B cell (primary cell): ENCODE measurements around the gene PLEKHH3. TPM values are rescaled to one million over a fixed set of nuclear protein-coding genes. Genes with fewer than 3 reads are reported as not detected.

Source experiments
- ATAC-seq: fragments of 200-7000 bp; cut with Tn5 transposase; one replicate; pipeline ENCODE4 v1.10.0; 2021; ENCODE audit warnings: low read depth, mild to moderate bottlenecking, moderate number of reproducible peaks, moderate library complexity
- CTCF ChIA-PET: fragments of 350-600 bp; sonication (Branson Sonifier 250); formaldehyde crosslinking; loops from one replicate; lab custom pipeline; 2021; ENCODE audit warnings: antibody characterized with exemption, inconsistent platforms; lab: Charles Lee
- POLR2A ChIA-PET: fragments of 350-600 bp; sonication (Branson Sonifier 250); formaldehyde crosslinking; loops from one replicate; lab custom pipeline; 2021; ENCODE audit warnings: antibody characterized with exemption; lab: Charles Lee
- DNase-seq: peaks from one replicate; pipeline ENCODE4 v3.0.0; 2013
- H2AFZ ChIP-seq: 2 replicates; pipeline ENCODE4 v1.6.1; 2012; ENCODE audit warnings: mild to moderate bottlenecking, low read depth, low read length; ENCODE audit not compliant: insufficient read depth, poor library complexity, severe bottlenecking
- H3K27ac ChIP-seq, 2 donors: 1 replicate in 1 of 2; 2 replicates in 1 of 2; pipeline ENCODE4 v1.5.1; 2012 to 2013; ENCODE audit warnings: low read length in 2 of 2, mild to moderate bottlenecking in 2 of 2, moderate library complexity in 1 of 2
- H3K27me3 ChIP-seq, 4 experiments: fragments of 200-600 bp in 1 of 4; sonication (generic) in 1 of 4; replicated peaks in 1 of 4; 1 replicate in 2 of 4; 2 replicates in 2 of 4; pipeline versions ENCODE4 v1.6.1 to v1.7.0; 2013 to 2016; ENCODE audit warnings: low read length in 3 of 4, mild to moderate bottlenecking in 2 of 4, mixed read lengths in 1 of 4, moderate library complexity in 1 of 4; ENCODE audit not compliant: insufficient read depth in 4 of 4, control insufficient read depth in 3 of 4; ENCODE audit errors: control extremely low read depth in 1 of 4
- H3K36me3 ChIP-seq, 2 experiments: replicated peaks in 1 of 2; 1 replicate in 1 of 2; 2 replicates in 1 of 2; pipeline versions ENCODE4 v1.6.1 to v1.7.1; 2013; ENCODE audit warnings: low read length in 1 of 2; ENCODE audit not compliant: insufficient read depth in 2 of 2, control insufficient read depth in 1 of 2; ENCODE audit errors: control extremely low read depth in 1 of 2, extremely low read depth in 1 of 2
- H3K4me1 ChIP-seq, 2 donors: fragments of 200-600 bp in 1 of 2; sonication (generic) in 1 of 2; 1 replicate in 1 of 2; 2 replicates in 1 of 2; pipeline versions ENCODE4 v1.5.1 to v1.6.1; 2013 to 2017; ENCODE audit warnings: low read length in 2 of 2; ENCODE audit not compliant: control insufficient read depth in 2 of 2, insufficient read depth in 2 of 2
- H3K4me2 ChIP-seq: replicated peaks from 2 replicates; pipeline ENCODE3; 2012; ENCODE audit warnings: mild to moderate bottlenecking, low read depth, low read length; ENCODE audit not compliant: poor library complexity, severe bottlenecking
- H3K4me3 ChIP-seq, 5 experiments: fragments of 200-600 bp in 1 of 5; sonication (generic) in 1 of 5; 1 replicate in 3 of 5; 2 replicates in 2 of 5; pipeline versions ENCODE4 v1.5.1 to v1.7.0; 2011 to 2016; ENCODE audit warnings: low read length in 4 of 5, mild to moderate bottlenecking in 4 of 5, low read depth in 2 of 5, control low read depth in 1 of 5, moderate library complexity in 1 of 5; ENCODE audit not compliant: insufficient read depth in 1 of 5; ENCODE audit errors: control extremely low read depth in 1 of 5, extremely low read depth in 1 of 5
- H3K79me2 ChIP-seq: fragments of 200-600 bp; sonication (generic); one replicate; pipeline ENCODE4 v1.6.0; 2016; ENCODE audit warnings: low read length; ENCODE audit not compliant: control insufficient read depth, insufficient read depth
- H3K9ac ChIP-seq: fragments of 200-600 bp; sonication (generic); 2 replicates; pipeline ENCODE4 v1.6.1; 2017; ENCODE audit warnings: mild to moderate bottlenecking, low read length, moderate library complexity
- H3K9me3 ChIP-seq, 3 donors: one replicate each; pipeline versions ENCODE4 v1.6.1 to v1.7.1; 2013; ENCODE audit warnings: low read length in 2 of 3; ENCODE audit not compliant: control insufficient read depth in 2 of 3, insufficient read depth in 1 of 3; ENCODE audit errors: control extremely low read depth in 1 of 3
- H4K20me1 ChIP-seq: 2 replicates; pipeline ENCODE4 v1.6.0; 2012; ENCODE audit warnings: mild to moderate bottlenecking, low read length; ENCODE audit not compliant: insufficient read depth, control insufficient read depth, poor library complexity, severe bottlenecking
- H3K27ac Mint-ChIP-seq: one replicate; pipeline ENCODE4 v1.8.0; 2021; ENCODE audit warnings: mixed read lengths
- H3K27me3 Mint-ChIP-seq: one replicate; pipeline ENCODE4 v1.8.0; 2021; ENCODE audit warnings: mixed read lengths
- H3K4me1 Mint-ChIP-seq: one replicate; pipeline ENCODE4 v1.8.0; 2021; ENCODE audit warnings: mixed read lengths
- H3K4me3 Mint-ChIP-seq: one replicate; pipeline ENCODE4 v1.8.0; 2021; ENCODE audit warnings: mixed read lengths
- H3K9me3 Mint-ChIP-seq: one replicate; pipeline ENCODE4 v1.8.0; 2022; ENCODE audit warnings: mixed read lengths; ENCODE audit not compliant: insufficient read depth
- CTCF ChIP-seq: fragments of 200-600 bp; IDR thresholded peaks from one replicate; pipeline ENCODE4 v1.8.0; 2022; ENCODE audit warnings: antibody characterized with exemption, mild to moderate bottlenecking
- EZH2 ChIP-seq: IDR thresholded peaks from 2 replicates; pipeline ENCODE4 v1.6.1; 2012; ENCODE audit warnings: borderline replicate concordance, low read depth, mild to moderate bottlenecking, moderate library complexity, low read length; ENCODE audit not compliant: insufficient read depth, poor library complexity, severe bottlenecking
- WGBS: methylation state at CpG from one replicate; pipeline ENCODE4 v1.1.5; 2013; ENCODE audit warnings: missing lambda C conversion rate; ENCODE audit not compliant: insufficient coverage; 5-methylcytosine and 5-hydroxymethylcytosine counted together
- intact Hi-C: fragments of 100-400 bp; cut with micrococcal nuclease; formaldehyde crosslinking; loops from one replicate; pipeline ENCODE4 v1.10.0; 2022
- polyA plus RNA-seq: library from polyadenylated mRNA; depleted of rRNA; stranded (reverse); fragments of >200 nt; gene quantifications from 2 replicates; pipeline ENCODE4 v1.2.3, GENCODE V29; 2012
- total RNA-seq, 2 donors: library from RNA; stranded (reverse); fragments of 120-200 nt in 1 of 2; gene quantifications; 1 replicate in 1 of 2; 2 replicates in 1 of 2; pipeline versions ENCODE4 v1.2.3 to v1.2.4, GENCODE V29; 2013 to 2022

PLEKHH3 gene
- total and polyA plus RNA-seq, 2 donors (not counting 1 experiment from before 2014, with no cell fraction given) = 0.44 to 0.67 TPM

- peaks cover 5% of the 10 kb centered on the region for H3K79me2 ChIP-seq
- H3K27me3 Mint-ChIP-seq = no peaks in the 10 kb centered on the region
- H3K4me3 ChIP-seq = no peak overlapping the region
- no peak overlapping the region for H3K4me2 ChIP-seq
- CTCF ChIA-PET = interaction anchor here (1.0 kb wide), 1 partner anchor 20 kb away, joined by 3 read pairs; no protein-coding TSS in a partner anchor
- no peak overlapping the region for H2AFZ ChIP-seq
- H3K27me3 ChIP-seq = no peaks in the 10 kb centered on the region
- intact Hi-C loops = no loop called here
- H3K27ac ChIP-seq = no peak overlapping the region
- TF ChIP-seq CTCF (no peak), EZH2 (no peak)
- no peak overlapping the region for H3K9ac ChIP-seq
- H3K4me1 ChIP-seq = peaks cover 12 to 32% of the 10 kb centered on the region in 2 donors
- H3K4me3 Mint-ChIP-seq = no peak overlapping the region
- POLR2A ChIA-PET = no interaction called here
- DNase-seq (no peak), ATAC-seq (no peak)
- WGBS = 90% methylated on average over 2 of the region's 4 CpGs
- peaks cover 0 to 29% of the 10 kb centered on the region in 2 experiments for H3K36me3 ChIP-seq
- no peaks in the 10 kb centered on the region for H3K9me3 Mint-ChIP-seq
- no peaks in the 10 kb centered on the region for H3K9me3 ChIP-seq
- H3K27ac Mint-ChIP-seq = no peak overlapping the region
- H3K4me1 Mint-ChIP-seq = peaks cover 25% of the 10 kb centered on the region
- H4K20me1 ChIP-seq = no peaks in the 10 kb centered on the region
These were observed 22.6 kb upstream of the PLEKHH3 start for GRCh38 chr17:42699415-42699740.

- POLR2A ChIA-PET = interaction anchor here (0.7 kb wide), 2 partner anchors 8 to 113 kb away, joined by 4 read pairs; no protein-coding TSS in a partner anchor
- H3K27ac ChIP-seq = no peak overlapping the region
- no peaks in the 10 kb centered on the region for H3K9me3 Mint-ChIP-seq
These were observed 22.1 kb upstream of the PLEKHH3 start for GRCh38 chr17:42698736-42699414.

More at GRCh38 chr17:42698736-42699414, 22.1 kb upstream of the PLEKHH3 start:
- H2AFZ ChIP-seq = no peak overlapping the region
- no peak overlapping the region for H3K4me3 Mint-ChIP-seq
- H3K9me3 ChIP-seq = no peaks in the 10 kb centered on the region
- H3K36me3 ChIP-seq = peaks cover 0 to 26% of the 10 kb centered on the region in 2 experiments
- peaks cover 5% of the 10 kb centered on the region for H3K79me2 ChIP-seq
- peaks cover 11 to 27% of the 10 kb centered on the region in 2 donors for H3K4me1 ChIP-seq
- 100% methylated on average over 2 of the region's 2 CpGs for WGBS
- H3K4me1 Mint-ChIP-seq = peaks cover 22% of the 10 kb centered on the region
- no peaks in the 10 kb centered on the region for H3K27me3 Mint-ChIP-seq
- CTCF ChIA-PET = interaction anchor here (1.0 kb wide), 1 partner anchor 21 kb away, joined by 3 read pairs; no protein-coding TSS in a partner anchor
- no peak overlapping the region for H3K9ac ChIP-seq
- TF ChIP-seq CTCF = no peak
- no peak for TF ChIP-seq EZH2
- DNase-seq (no peak), ATAC-seq (no peak)
- H3K4me2 ChIP-seq = no peak overlapping the region
- intact Hi-C loops = no loop called here
- H4K20me1 ChIP-seq = no peaks in the 10 kb centered on the region
- no peaks in the 10 kb centered on the region for H3K27me3 ChIP-seq
- no peak overlapping the region for H3K4me3 ChIP-seq
- no peak overlapping the region for H3K27ac Mint-ChIP-seq
